ENCODE measurements around the gene MRPL52.
"Not testable (repeated sequence)": the region's sequence is repeated elsewhere in the genome, so short reads cannot be mapped to it uniquely, and the experiment has no call there.

GRCh38 chr14:22829076-22829660 is 519 bp upstream of the MRPL52 start:
- TF ChIP-seq POLR2A, CTCF, POLR2AphosphoS5 (IDR thresholded peaks at IDR 0.05): not testable (repeated sequence)

Measured in stomach (tissue), 4 donors.